Esophagus squamous epithelium (tissue), 4 donors: Measurements from ENCODE around the gene SLC38A5.

ENCODE experiments used
- CTCF ChIP-seq, 6 experiments: fragments of 450-650 bp in 4 of 6; fragments of 200-600 bp in 2 of 6; sonication (generic) in 2 of 6; IDR thresholded peaks; one replicate each; pipeline ENCODE4 v1.5.1; 2016 to 2019; ENCODE audit warnings: antibody characterized with exemption in 6 of 6, mild to moderate bottlenecking in 4 of 6, moderate library complexity in 4 of 6
- POLR2A ChIP-seq, 4 donors: fragments of 450-650 bp; IDR thresholded peaks; one replicate each; pipeline ENCODE4 v1.6.1; 2017; ENCODE audit warnings: antibody characterized with exemption in 4 of 4, mild to moderate bottlenecking in 4 of 4, moderate library complexity in 3 of 4

- TF ChIP-seq CTCF (IDR thresholded peaks at IDR 0.05) (no peak), POLR2A (IDR thresholded peaks at IDR 0.05) (no peak)
Measured at GRCh38 chrX:48490661-48491060, 20.6 kb upstream of the SLC38A5 start.
